Activated CD8-positive, alpha-beta T cell treated with anti-CD3 and anti-CD28 coated beads, Interleukin-2, amount 10 ng/mL, durations not matched to agents 7 days and 5 days (primary cell): ENCODE results near the gene GUCY1A1. TPM values are rescaled to one million over a fixed set of nuclear protein-coding genes. Genes with fewer than 3 reads are reported as not detected.
A peak's percentile ranks its signal among the peaks of the same experiment; 100 is the strongest.

ENCODE experiments used
- ATAC-seq: fragments of 150-1000 bp; cut with Tn5 transposase; one replicate; pipeline ENCODE4 v1.10.0; 2021; ENCODE audit warnings: moderate library complexity
- CTCF ChIA-PET: fragments of 350-600 bp; sonication (Branson Sonifier 250); formaldehyde crosslinking; loops from one replicate; lab custom pipeline; 2021; ENCODE audit warnings: antibody characterized with exemption; lab: Charles Lee
- POLR2A ChIA-PET: fragments of 350-600 bp; sonication (Branson Sonifier 250); formaldehyde crosslinking; loops from one replicate; lab custom pipeline; 2021; ENCODE audit warnings: antibody characterized with exemption; lab: Charles Lee
- DNase-seq: peaks from one replicate; pipeline ENCODE4 v3.0.0-alpha.2; 2020
- H3K27ac Mint-ChIP-seq: one replicate; pipeline ENCODE4 v1.8.0; 2021; ENCODE audit warnings: mild to moderate bottlenecking, mixed read lengths
- H3K27me3 Mint-ChIP-seq: one replicate; pipeline ENCODE4 v1.8.0; 2021; ENCODE audit warnings: low read depth, mixed read lengths
- H3K36me3 Mint-ChIP-seq: one replicate; pipeline ENCODE4 v1.8.0; 2021; ENCODE audit warnings: low read depth, mixed read lengths
- H3K4me1 Mint-ChIP-seq: one replicate; pipeline ENCODE4 v1.8.0; 2021; ENCODE audit warnings: low read depth, mixed read lengths
- H3K4me3 Mint-ChIP-seq: one replicate; pipeline ENCODE4 v1.8.0; 2021; ENCODE audit warnings: mild to moderate bottlenecking, mixed read lengths
- H3K9me3 Mint-ChIP-seq: one replicate; pipeline ENCODE4 v1.8.0; 2022; ENCODE audit warnings: mixed read lengths; ENCODE audit not compliant: insufficient read depth
- total RNA-seq, 2 experiments: library from RNA; stranded (reverse); gene quantifications; one replicate each; pipeline ENCODE4 v1.2.3, GENCODE V29; 2021

GUCY1A1 gene, protein sequence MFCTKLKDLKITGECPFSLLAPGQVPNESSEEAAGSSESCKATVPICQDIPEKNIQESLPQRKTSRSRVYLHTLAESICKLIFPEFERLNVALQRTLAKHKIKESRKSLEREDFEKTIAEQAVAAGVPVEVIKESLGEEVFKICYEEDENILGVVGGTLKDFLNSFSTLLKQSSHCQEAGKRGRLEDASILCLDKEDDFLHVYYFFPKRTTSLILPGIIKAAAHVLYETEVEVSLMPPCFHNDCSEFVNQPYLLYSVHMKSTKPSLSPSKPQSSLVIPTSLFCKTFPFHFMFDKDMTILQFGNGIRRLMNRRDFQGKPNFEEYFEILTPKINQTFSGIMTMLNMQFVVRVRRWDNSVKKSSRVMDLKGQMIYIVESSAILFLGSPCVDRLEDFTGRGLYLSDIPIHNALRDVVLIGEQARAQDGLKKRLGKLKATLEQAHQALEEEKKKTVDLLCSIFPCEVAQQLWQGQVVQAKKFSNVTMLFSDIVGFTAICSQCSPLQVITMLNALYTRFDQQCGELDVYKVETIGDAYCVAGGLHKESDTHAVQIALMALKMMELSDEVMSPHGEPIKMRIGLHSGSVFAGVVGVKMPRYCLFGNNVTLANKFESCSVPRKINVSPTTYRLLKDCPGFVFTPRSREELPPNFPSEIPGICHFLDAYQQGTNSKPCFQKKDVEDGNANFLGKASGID
- total RNA-seq: under 1 TPM; 0.21 to 0.24 TPM

DNA sequence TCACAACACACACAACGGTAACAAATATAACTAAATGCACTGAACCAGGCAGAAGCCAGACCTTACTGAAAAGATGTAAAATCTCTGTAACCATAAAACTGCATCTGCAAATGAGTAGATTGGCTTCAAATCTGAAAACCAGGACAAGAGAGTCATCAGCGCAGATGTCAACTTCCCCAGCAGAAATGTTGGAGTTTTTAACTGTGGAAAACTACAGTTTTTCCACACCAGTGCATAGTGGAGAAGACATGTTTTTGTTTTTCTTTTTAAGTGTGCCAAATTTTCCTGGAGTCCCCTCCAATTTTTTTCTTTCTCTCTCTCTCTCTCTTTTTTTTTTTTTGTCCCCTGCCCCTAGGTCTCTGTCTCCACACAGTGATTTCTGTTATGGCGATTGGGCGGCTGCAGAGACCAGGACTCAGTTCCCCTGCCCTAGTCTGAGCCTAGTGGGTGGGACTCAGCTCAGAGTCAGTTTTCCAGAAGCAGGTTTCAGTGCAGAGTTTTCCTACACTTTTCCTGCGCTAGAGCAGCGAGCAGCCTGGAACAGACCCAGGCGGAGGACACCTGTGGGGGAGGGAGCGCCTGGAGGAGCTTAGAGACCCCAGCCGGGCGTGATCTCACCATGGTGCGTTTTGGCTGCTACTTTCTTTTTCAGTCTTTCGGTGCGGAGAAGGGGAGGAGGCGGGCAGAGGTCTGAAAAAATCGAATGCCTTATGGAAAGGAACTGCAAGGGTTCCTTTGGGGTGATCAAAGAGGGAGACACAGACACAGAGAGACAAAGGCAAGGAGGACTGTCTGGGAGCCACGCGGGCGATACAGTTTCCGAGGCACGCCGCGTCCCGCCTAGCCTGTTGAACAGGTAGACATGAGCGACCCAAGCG lies at the start of gene GUCY1A1:
GUCY1A1 (plus strand) TSS at position 505 of the 878 bp plus-strand sequence. CDS start 30,020 bp downstream, outside the sequence.
- Mint-ChIP-seq H3K9me3 (no peaks in the 10 kb centered on the region), H3K4me1 (peaks cover 15% of the 10 kb centered on the region), H3K36me3 (no peaks in the 10 kb centered on the region), H3K27me3 (peaks cover 57% of the 10 kb centered on the region), H3K4me3 (peak within 1 kb of the TSS; percentile 81), H3K27ac (peak within 1 kb of the TSS; percentile 66)
- no peak for DNase-seq
- CTCF ChIA-PET: no interaction called here
- peak; percentile 43 for ATAC-seq
- POLR2A ChIA-PET: no interaction called here

DNA sequence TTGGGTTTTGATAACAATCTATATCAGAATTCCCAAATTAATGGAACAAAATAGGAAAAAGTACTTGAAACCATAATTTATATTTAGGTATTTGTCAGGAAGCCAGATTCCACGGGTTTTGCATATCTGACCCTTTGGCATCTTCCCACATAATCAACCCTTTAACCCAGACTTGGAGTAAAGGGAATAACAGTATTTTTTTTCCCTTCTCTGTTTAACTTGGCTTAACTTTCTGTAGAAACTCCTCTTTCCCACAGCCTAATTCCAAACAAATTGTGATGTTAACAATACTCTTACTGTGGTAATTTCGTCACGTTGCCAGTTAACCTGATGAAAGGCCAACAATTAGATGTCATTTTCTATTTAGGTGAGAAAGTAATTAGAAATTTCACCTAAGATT lies 49.4 kb upstream of the GUCY1A1 start:
- POLR2A ChIA-PET: no interaction called here
- no peaks in the 10 kb centered on the region for H3K9me3 Mint-ChIP-seq
- H3K4me1 Mint-ChIP-seq: peaks cover 2% of the 10 kb centered on the region
- CTCF ChIA-PET: no interaction called here
- DNase-seq (no peak), ATAC-seq (no peak)
- no peaks in the 10 kb centered on the region for H3K36me3 Mint-ChIP-seq
- peaks cover 4% of the 10 kb centered on the region for H3K27me3 Mint-ChIP-seq
- H3K27ac Mint-ChIP-seq: no peak overlapping the region
- no peak overlapping the region for H3K4me3 Mint-ChIP-seq

DNA sequence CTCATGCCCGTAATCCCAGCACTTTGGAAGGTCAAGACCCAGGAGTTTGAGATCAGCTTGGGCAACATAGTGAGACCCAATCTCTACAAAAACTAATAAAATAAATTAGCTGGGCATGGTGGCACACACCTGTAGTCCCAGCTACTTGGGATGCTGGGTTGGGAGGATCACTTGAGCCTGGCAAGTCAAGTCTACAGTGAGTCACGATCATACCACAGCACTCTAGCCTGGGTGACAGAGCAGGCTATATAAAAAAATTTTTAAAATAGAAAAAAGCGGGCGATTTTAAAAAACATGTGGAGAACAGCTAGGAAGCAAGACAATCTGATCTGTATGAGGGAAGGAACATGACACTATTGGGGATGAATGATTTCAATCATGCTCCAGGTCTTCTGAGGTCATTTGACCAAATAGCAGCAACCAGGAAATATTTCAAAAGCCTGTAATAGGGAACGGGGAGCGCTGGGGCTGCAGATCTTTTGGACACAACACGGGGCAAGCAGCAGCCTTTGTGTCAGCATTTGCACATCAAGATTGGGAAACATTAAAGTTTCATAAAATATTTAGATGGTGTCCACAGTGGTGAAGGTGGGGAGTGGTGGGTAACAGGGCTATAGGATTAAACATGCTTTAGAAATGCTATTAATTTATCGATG lies 48.3 kb upstream of the GUCY1A1 start:
- Mint-ChIP-seq H3K27me3 (peaks cover 2% of the 10 kb centered on the region), H3K27ac (no peak overlapping the region), H3K4me1 (peaks cover 2% of the 10 kb centered on the region), H3K9me3 (no peaks in the 10 kb centered on the region), H3K4me3 (no peak overlapping the region), H3K36me3 (no peaks in the 10 kb centered on the region)
- DNase-seq (no peak), ATAC-seq (no peak)
- POLR2A ChIA-PET: no interaction called here
- CTCF ChIA-PET: no interaction called here

DNA sequence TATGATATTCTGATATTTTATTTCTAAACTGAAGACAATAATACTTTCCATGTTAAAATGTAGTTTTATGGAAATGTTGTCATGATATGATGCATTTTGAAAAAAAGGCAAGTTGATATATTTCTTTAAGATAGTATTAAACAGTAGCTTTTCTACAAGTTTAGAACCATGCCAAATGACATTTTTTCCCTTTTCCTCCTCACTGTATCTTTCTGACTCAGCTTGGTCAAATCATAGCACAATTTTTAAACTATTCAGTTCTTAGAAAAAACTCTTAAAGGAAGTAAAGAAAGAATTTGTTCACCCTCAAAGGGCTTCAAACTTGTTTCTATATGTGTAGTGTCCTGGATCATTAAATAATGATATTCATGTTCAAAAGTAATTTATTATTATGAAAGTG lies 46.0 kb upstream of the GUCY1A1 start:
- Mint-ChIP-seq H3K27me3 (no peaks in the 10 kb centered on the region), H3K4me3 (no peak overlapping the region), H3K9me3 (no peaks in the 10 kb centered on the region), H3K36me3 (no peaks in the 10 kb centered on the region), H3K27ac (no peak overlapping the region), H3K4me1 (no peaks in the 10 kb centered on the region)
- POLR2A ChIA-PET: no interaction called here
- DNase-seq: no peak
- CTCF ChIA-PET: no interaction called here
- no peak for ATAC-seq

DNA sequence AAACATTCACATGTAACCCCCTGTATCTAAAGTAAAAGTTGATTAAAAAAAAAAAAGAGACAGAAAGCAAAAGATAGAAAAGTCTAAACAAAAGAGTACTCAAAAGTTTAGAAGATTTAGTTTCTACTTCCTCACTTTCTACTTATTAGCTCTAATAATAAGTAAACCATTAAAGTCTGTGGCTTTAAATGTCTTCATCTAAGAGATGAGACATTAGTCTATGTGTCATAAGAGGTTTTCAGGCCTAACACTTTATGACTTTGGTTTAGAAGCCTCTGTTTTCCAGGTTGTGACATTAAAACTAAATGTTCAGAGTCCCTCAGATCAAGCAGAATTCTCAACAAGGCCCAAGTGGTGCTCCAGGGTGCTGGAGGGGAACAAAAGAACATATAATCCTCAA lies 42.2 kb upstream of the GUCY1A1 start:
- CTCF ChIA-PET: no interaction called here
- POLR2A ChIA-PET: no interaction called here
- no peak for ATAC-seq

DNA sequence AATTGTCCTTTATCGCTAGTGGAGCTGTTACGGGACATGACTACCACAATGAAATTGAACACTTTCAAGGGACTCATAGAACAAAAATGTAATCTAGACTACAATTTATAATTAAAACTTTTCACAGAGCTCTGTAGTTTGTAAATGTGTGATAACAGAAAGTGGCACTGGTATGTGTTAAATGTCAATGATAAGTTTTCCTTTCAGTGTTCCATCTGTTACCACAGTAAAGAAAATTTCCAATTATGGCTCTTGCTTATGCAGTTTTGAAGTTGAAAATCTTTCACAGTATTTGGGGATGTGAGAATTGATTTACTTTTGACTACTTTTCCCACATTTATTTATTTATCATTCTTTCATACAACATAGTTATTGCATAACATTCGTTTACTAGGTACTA lies 40.1 kb upstream of the GUCY1A1 start:
- DNase-seq (no peak), ATAC-seq (no peak)
- ChIA-PET CTCF (no interaction called here), POLR2A (no interaction called here)
- no peaks in the 10 kb centered on the region for H3K9me3 Mint-ChIP-seq
- H3K27me3 Mint-ChIP-seq: no peaks in the 10 kb centered on the region
- H3K4me3 Mint-ChIP-seq: no peak overlapping the region
- no peaks in the 10 kb centered on the region for H3K36me3 Mint-ChIP-seq
- no peak overlapping the region for H3K27ac Mint-ChIP-seq
- peaks cover 4% of the 10 kb centered on the region for H3K4me1 Mint-ChIP-seq

More for the DNA sequence above, 42.2 kb upstream of the GUCY1A1 start:
- no peak for DNase-seq
- H3K4me3 Mint-ChIP-seq: no peak overlapping the region
- H3K27ac Mint-ChIP-seq: no peak overlapping the region
- peaks cover under 1% of the 10 kb centered on the region for H3K4me1 Mint-ChIP-seq
- no peaks in the 10 kb centered on the region for H3K9me3 Mint-ChIP-seq
- H3K27me3 Mint-ChIP-seq: no peaks in the 10 kb centered on the region
- H3K36me3 Mint-ChIP-seq: no peaks in the 10 kb centered on the region

DNA sequence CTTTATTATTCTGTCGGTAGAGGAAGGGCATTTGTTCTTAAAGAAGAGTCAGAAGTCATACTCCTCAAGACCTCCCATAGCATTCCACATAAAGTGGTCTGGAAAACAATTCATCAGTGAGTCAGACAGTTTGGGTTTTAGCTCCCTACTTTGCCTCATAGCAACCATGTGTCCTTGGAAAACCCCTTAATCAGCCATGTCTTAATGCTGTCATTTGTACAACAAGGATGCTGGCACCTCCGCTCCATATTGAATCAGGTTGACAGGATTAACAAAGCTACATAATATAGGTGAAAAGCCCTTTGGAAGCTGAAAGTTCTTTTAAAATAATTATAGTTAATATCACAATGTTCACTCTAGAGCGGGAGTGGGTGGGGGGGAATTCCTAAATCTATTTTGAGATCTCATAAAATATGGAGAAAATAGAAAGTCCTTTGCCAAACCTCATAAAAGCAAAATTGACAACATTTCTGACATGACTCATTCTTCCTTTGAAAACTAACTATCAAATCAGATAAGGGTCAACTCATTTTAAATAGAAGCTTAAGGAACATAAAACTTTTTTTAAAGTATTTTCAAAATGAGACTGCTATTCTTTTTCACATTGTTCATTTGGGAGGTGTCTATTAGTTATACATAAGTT lies 37.3 kb upstream of the GUCY1A1 start:
- no peaks in the 10 kb centered on the region for H3K9me3 Mint-ChIP-seq
- H3K27me3 Mint-ChIP-seq: no peaks in the 10 kb centered on the region
- H3K27ac Mint-ChIP-seq: no peak overlapping the region
- CTCF ChIA-PET: interaction anchor here (0.6 to 1.3 kb wide), 3 partner anchors 129 to 439 kb away, joined by 3 read pairs; partner anchors contain the start of gene CTSO
- ATAC-seq: no peak
- H3K4me1 Mint-ChIP-seq: peaks cover 6% of the 10 kb centered on the region
- DNase-seq: no peak
- H3K36me3 Mint-ChIP-seq: no peaks in the 10 kb centered on the region
- POLR2A ChIA-PET: no interaction called here
- no peak overlapping the region for H3K4me3 Mint-ChIP-seq

DNA sequence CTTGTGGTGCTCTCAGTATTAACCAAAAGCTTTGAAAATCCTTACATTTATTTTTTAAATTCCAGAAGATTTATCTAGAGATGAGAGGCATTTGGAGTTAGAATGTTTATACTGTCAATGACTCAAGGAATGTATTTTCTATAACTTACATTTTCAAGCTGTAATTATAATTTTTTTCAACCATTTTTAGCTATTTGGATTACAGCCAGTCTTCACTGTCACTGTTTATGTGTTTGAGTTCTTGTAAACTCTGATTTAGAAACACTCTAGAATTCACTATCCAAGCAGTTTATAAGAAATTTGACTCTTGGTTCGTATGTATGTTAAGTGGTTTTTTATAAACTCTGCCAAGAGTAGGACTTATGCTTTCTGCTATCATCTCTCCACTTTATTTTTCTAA lies 36.7 kb upstream of the GUCY1A1 start:
- Mint-ChIP-seq H3K27ac (no peak overlapping the region), H3K36me3 (no peaks in the 10 kb centered on the region), H3K27me3 (no peaks in the 10 kb centered on the region), H3K9me3 (no peaks in the 10 kb centered on the region), H3K4me3 (no peak overlapping the region), H3K4me1 (peaks cover 6% of the 10 kb centered on the region)
- no peak for DNase-seq
- ChIA-PET CTCF (interaction anchor here (0.6 kb wide), 1 partner anchor 128 kb away, joined by 3 read pairs; no protein-coding TSS in a partner anchor), POLR2A (no interaction called here)
- ATAC-seq: no peak

DNA sequence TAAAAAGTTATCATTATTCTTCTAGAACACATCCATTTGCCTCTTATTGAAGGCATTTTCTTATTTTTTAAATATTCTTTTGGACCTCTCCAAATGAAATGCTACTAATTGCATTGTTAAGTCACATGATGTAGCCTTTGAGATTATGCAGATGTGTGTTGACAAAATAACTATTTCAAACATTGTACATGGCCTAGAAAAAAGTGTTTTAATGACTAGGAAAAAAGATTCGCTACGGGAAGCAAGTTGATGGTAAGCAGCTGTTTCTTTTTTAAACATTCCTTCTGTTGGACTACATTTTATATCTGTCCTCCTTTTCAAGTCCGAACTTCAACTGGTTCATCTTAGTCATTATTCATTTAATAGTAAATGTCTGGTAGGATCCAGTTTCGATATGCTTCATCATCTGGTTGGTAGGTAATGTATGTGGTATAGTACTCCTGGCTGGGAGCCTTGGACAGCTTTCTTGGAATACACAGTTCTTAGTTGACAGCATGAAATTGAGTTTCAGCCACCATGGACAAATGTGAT lies 34.3 kb upstream of the GUCY1A1 start:
- Mint-ChIP-seq H3K36me3 (no peaks in the 10 kb centered on the region), H3K4me1 (peaks cover 6% of the 10 kb centered on the region), H3K9me3 (no peaks in the 10 kb centered on the region), H3K27me3 (no peaks in the 10 kb centered on the region), H3K4me3 (no peak overlapping the region), H3K27ac (no peak overlapping the region)
- DNase-seq (no peak), ATAC-seq (no peak)
- ChIA-PET CTCF (no interaction called here), POLR2A (no interaction called here)

DNA sequence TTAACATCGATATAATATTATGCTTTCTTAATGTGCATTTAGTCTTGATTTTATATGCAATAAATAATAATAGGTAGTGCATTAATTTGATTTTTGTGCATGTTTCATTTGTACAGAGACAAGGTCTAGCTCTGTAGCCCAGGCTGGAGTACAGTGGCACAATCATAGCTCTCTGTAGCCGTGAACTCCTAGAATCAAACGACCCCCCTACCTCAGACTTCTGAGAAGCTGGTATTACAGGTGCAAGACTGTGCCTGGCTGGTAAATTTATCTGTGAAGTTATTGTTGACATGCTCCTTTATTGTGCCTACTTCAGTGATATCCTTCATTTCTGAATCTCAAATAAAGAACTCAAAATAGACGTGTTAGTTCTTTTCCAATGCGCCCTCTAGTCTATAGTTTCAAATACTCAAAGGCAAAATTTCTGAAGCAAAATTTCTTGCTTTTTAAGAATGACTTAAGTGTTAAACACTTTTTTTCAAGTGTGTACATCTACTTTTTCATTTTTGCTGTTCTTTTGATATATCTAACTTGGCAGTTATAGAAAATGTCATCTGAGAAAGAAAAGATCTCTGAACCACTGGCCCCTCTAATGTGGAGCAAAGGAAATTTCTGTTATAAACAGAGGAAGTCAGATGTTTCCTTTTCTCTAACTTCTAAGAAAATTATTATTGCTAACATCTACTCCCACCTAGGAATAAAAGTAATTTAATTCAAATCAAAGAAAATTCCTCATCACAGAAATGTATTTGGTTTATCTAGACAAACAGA lies 28.3 kb upstream of the GUCY1A1 start:
- Mint-ChIP-seq H3K27me3 (peaks cover 2% of the 10 kb centered on the region), H3K9me3 (no peaks in the 10 kb centered on the region), H3K36me3 (no peaks in the 10 kb centered on the region), H3K4me1 (peaks cover 19% of the 10 kb centered on the region), H3K27ac (no peak overlapping the region), H3K4me3 (no peak overlapping the region)
- POLR2A ChIA-PET: no interaction called here
- CTCF ChIA-PET: no interaction called here
- DNase-seq: no peak
- no peak for ATAC-seq
